Suprapubic skin (tissue), 4 donors: ENCODE results near the gene TMEM52. TPM values are rescaled to one million over a fixed set of nuclear protein-coding genes. Genes with fewer than 3 reads are reported as not detected.

Experiments
- DNase-seq, 2 donors: peaks; one replicate each; pipeline ENCODE4 v3.0.0-alpha.2; 2019; ENCODE audit warnings: low spot score in 2 of 2
- H3K27ac ChIP-seq: fragments of 200-600 bp; sonication (generic); one replicate; pipeline ENCODE4 v1.5.1; 2019
- H3K27me3 ChIP-seq: fragments of 200-600 bp; sonication (generic); one replicate; pipeline ENCODE4 v1.5.1; 2019
- H3K36me3 ChIP-seq: fragments of 200-600 bp; sonication (generic); one replicate; pipeline ENCODE4 v1.5.1; 2019
- H3K4me1 ChIP-seq: fragments of 200-600 bp; sonication (generic); one replicate; pipeline ENCODE4 v1.5.1; 2019
- H3K4me3 ChIP-seq: fragments of 200-600 bp; sonication (generic); one replicate; pipeline ENCODE4 v1.5.1; 2019; ENCODE audit warnings: mild to moderate bottlenecking
- H3K9me3 ChIP-seq: fragments of 200-600 bp; sonication (generic); one replicate; pipeline ENCODE4 v1.5.1; 2019
- EP300 ChIP-seq: sonication (generic); formaldehyde crosslinking; IDR thresholded peaks from one replicate; pipeline ENCODE4 v1.6.1; 2017; ENCODE audit warnings: antibody characterized with exemption
- POLR2A ChIP-seq, 2 donors: fragments of 450-650 bp; IDR thresholded peaks; one replicate each; pipeline ENCODE4 v1.6.1; 2017; ENCODE audit warnings: antibody characterized with exemption in 2 of 2, mild to moderate bottlenecking in 2 of 2, moderate library complexity in 2 of 2
- POLR2AphosphoS5 ChIP-seq, 3 donors: sonication (generic); formaldehyde crosslinking; IDR thresholded peaks; one replicate each; pipeline ENCODE4 v1.6.1; 2017; ENCODE audit warnings: antibody characterized with exemption in 3 of 3
- WGBS: methylation state at CpG from one replicate; pipeline ENCODE4 v1.1.5; 2018; 5-methylcytosine and 5-hydroxymethylcytosine counted together
- total RNA-seq, 4 donors: library from RNA; depleted of rRNA; stranded (reverse); fragments of >200 nt; gene quantifications; one replicate each; pipeline ENCODE4 v1.1.0, GENCODE V29; 2016
- TF ChIP-seq, protein P1 (sequence below), 2 donors: fragments of 200-600 bp in 1 of 2; fragments of 450-650 bp in 1 of 2; sonication (generic) in 1 of 2; IDR thresholded peaks; one replicate each; pipeline ENCODE4 v1.5.1; 2016 to 2019; ENCODE audit warnings: antibody characterized with exemption in 2 of 2, mild to moderate bottlenecking in 1 of 2, moderate library complexity in 1 of 2

The TMEM52 gene
- total RNA-seq, 4 donors from 2014 or later, result 2.2 to 6.0 (median 4.5) TPM

- DNase-seq, result peak in 1 of 2 donors; percentile 64
- H3K4me1 ChIP-seq, result peaks cover 39% of the 10 kb centered on the region
These were observed 1.6 kb downstream of the TMEM52 start for GRCh38 chr1:1917304-1917976.

DNA sequence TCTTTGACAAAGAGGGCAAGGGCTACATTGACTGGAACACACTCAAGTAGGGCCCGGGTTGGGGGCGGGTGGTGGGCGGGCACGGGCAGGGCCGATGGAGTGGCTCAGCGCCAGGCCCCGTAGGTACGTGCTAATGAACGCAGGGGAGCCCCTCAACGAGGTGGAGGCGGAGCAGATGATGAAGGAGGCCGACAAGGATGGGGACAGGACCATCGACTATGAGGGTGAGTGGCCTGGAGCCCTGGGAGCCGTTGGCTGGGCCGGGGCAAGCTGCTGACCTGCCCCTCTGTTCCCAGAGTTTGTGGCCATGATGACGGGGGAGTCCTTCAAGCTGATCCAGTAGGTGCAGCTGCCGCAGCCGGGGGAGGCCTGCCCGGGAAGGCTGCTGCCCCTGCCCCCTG lies 2.2 kb downstream of the TMEM52 start:
- Histone ChIP-seq H3K27ac (no peak overlapping the region), H3K27me3 (no peaks in the 10 kb centered on the region), H3K36me3 (no peaks in the 10 kb centered on the region), H3K9me3 (no peaks in the 10 kb centered on the region), H3K4me3 (no peak overlapping the region), H3K4me1 (peaks cover 39% of the 10 kb centered on the region)
- peak in 1 of 2 donors; percentile 62 for DNase-seq
- 70% methylated on average over 19 of the region's 19 CpGs for WGBS
- TF ChIP-seq POLR2AphosphoS5 (IDR thresholded peaks at IDR 0.05) (no peak), POLR2A (IDR thresholded peaks at IDR 0.05) (no peak), EP300 (no peak)
- TF ChIP-seq, protein P1, sequence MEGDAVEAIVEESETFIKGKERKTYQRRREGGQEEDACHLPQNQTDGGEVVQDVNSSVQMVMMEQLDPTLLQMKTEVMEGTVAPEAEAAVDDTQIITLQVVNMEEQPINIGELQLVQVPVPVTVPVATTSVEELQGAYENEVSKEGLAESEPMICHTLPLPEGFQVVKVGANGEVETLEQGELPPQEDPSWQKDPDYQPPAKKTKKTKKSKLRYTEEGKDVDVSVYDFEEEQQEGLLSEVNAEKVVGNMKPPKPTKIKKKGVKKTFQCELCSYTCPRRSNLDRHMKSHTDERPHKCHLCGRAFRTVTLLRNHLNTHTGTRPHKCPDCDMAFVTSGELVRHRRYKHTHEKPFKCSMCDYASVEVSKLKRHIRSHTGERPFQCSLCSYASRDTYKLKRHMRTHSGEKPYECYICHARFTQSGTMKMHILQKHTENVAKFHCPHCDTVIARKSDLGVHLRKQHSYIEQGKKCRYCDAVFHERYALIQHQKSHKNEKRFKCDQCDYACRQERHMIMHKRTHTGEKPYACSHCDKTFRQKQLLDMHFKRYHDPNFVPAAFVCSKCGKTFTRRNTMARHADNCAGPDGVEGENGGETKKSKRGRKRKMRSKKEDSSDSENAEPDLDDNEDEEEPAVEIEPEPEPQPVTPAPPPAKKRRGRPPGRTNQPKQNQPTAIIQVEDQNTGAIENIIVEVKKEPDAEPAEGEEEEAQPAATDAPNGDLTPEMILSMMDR (IDR thresholded peaks at IDR 0.05), result no peak

More at GRCh38 chr1:1917304-1917976, 1.6 kb downstream of the TMEM52 start:
- Histone ChIP-seq H3K36me3 (no peaks in the 10 kb centered on the region), H3K4me3 (no peak overlapping the region), H3K9me3 (no peaks in the 10 kb centered on the region), H3K27ac (no peak overlapping the region), H3K27me3 (no peaks in the 10 kb centered on the region)
- TF ChIP-seq POLR2AphosphoS5 (IDR thresholded peaks at IDR 0.05), result no peak
- TF ChIP-seq, protein P1 (IDR thresholded peaks at IDR 0.05), result no peak
- no peak for TF ChIP-seq POLR2A (IDR thresholded peaks at IDR 0.05)
- no peak for TF ChIP-seq EP300
- WGBS, result 91% methylated on average over 11 of the region's 14 CpGs

DNA sequence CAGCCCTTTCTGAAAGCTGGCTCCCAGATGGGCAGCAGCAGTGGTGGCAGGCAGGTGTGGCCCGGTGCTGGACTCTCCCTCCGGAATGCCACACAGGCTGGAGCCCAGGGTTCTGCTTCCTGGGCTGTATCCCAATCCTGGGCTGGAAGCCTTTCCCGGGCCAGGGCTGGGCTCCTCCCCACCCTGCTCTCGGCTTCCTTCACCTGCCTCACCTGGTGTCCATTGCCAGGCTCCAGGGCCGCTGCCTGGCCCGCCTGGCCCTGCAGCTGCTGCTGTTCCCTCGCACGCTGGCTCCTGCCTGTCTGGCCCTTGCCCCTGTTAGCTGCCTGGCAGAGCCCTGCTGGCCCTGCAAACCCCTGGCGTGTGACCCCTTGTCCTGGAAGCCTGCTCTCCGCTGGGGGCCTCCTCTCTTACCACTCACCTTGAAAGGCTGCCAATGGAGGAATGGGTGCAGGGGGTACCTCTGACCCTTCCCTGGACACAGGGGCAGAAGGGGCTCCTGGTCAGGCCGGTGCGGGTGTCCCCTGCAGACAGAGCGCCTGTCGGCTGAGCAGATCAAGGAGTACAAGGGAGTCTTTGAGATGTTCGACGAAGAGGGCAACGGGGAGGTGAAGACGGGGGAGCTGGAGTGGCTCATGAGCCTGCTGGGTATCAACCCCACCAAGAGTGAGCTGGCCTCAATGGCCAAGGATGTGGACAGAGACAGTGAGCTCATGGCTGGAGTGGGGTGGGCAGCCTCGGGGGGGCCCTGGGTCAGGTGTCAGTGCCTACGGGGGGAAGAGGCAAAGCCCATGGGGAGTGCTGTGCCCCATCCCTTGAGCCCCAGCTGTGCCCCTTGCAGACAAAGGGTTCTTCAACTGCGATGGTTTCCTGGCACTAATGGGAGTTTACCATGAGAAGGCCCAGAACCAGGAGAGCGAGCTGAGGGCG lies 2.9 kb downstream of the TMEM52 start:
- Histone ChIP-seq H3K36me3 (no peaks in the 10 kb centered on the region), H3K4me3 (no peak overlapping the region), H3K27me3 (no peaks in the 10 kb centered on the region), H3K27ac (no peak overlapping the region), H3K9me3 (no peaks in the 10 kb centered on the region), H3K4me1 (peaks cover 39% of the 10 kb centered on the region)
- DNase-seq, result peak in 1 of 2 donors; percentile 62
- TF ChIP-seq, protein P1 (IDR thresholded peaks at IDR 0.05), result no peak
- TF ChIP-seq EP300, result no peak
- 83% methylated on average over 13 of the region's 23 CpGs for WGBS

- WGBS, result 79% methylated on average over 8 of the region's 15 CpGs
- H3K36me3 ChIP-seq, result no peaks in the 10 kb centered on the region
- TF ChIP-seq, protein P1 (IDR thresholded peaks at IDR 0.05), result no peak
- TF ChIP-seq POLR2AphosphoS5 (IDR thresholded peaks at IDR 0.05) (no peak), EP300 (no peak), POLR2A (IDR thresholded peaks at IDR 0.05) (no peak)
- DNase-seq, result peak in 1 of 2 donors; percentile 59
- no peaks in the 10 kb centered on the region for H3K9me3 ChIP-seq
- no peak within 1 kb of the TSS for H3K27ac ChIP-seq
- H3K4me3 ChIP-seq, result no peak within 1 kb of the TSS
- H3K27me3 ChIP-seq, result no peaks in the 10 kb centered on the region
- peaks cover 40% of the 10 kb centered on the region for H3K4me1 ChIP-seq
These were observed 3.9 kb downstream of the TMEM52 start, which contains the start of gene CALML6 for GRCh38 chr1:1914971-1915692. Gene CALML6 (plus strand): TSS chr1:1915260. CDS start chr1:1915281, 21 bp downstream.
